ENCODE results near the gene ZBTB22.

- TF ChIP-seq ARNT (IDR thresholded peaks at IDR 0.05) (no peak), ELF4 (IDR thresholded peaks at IDR 0.05) (no peak), FOXM1 (IDR thresholded peaks at IDR 0.05; ENCODE audit: borderline replicate concordance) (no peak), ZNF384 (IDR thresholded peaks at IDR 0.05) (no peak)
These were observed 3.0 kb upstream of the ZBTB22 start for GRCh38 chr6:33320315-33321181.

Measured in HEK293T (cell line).